NCI-H510A treated with DMSO at 0.1 percent for 48 hours (cell line): ENCODE data around the gene CAPN7.

ENCODE experiments used
- DNase-seq: peaks from one replicate; lab custom pipeline; 2025; lab: John Stamatoyannopoulos, UW

The CAPN7 gene

DNA sequence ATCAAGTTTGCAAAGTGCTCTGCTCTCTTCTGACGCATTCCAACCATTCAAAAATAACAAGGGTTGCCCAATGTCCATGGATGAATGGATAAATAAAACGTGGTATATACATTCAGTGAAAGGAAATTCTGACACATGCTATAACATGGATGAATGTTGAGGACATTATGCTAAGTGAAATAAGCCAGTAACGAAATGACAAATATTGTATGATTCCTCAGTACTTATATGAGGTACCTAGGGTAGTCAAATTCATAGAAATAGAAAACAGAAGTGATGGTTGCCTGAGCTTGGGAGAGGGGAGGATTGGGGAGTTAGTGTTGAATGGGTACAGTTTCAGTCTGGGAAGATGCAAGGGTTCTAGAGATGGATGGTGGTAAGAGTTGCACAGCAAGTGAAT is 92.5 kb downstream of the CAPN7 start:
- no peak for DNase-seq

DNA sequence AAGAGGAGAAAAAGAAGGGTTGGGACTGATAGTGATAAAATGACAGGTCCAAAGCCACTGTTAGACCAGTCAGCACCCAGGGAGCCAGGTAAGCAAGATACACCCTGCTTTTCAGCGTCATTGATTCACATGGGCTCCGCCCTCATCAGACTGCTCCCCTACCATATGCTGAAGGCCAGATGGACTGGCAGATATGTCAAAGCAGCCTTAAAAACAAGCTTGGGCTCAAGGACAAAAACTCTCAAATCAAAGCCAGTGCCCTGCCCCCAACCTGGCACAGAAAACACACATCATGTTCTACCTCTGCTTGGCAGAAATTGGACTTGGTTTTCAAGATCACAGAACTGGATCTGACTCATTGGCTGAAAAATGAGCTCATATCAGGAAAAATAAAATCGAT is 93.0 kb downstream of the CAPN7 start:
- DNase-seq, result no peak

DNA sequence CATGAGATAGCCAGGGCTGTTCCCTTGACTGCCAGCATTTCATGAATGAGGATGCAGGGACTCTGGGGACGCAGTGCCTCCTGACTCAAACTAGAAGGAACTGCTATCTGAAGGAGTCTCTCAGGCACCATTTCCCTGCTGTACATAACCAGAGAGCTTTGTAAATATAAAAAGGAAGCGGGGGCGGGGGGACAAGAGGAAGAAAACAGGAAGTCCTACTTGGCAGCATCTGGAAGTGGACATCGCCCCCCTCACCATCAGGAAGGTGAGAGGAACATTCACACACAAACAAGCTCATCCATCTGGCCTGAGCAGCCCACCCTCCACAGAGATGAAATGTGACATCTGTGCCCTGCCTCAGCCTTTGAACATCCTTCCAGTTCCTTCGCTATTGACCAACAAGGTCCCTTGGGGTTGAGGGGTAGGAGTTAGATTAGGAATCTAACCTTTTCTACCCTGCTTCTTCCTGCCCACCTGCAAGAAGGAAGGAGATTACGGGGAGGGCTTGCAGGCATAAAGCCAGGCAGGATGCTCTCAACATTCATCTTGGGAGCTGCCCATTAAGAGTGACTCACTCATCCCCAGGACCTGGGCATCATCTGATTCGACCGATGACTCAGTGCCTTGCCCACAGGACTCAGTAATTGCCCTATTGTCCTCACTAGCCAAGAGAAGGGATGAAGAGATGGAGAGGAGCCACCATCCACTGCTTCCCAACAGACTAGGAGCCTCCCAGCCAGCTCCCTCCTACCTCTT is 94.5 kb downstream of the CAPN7 start:
- DNase-seq, result no peak

DNA sequence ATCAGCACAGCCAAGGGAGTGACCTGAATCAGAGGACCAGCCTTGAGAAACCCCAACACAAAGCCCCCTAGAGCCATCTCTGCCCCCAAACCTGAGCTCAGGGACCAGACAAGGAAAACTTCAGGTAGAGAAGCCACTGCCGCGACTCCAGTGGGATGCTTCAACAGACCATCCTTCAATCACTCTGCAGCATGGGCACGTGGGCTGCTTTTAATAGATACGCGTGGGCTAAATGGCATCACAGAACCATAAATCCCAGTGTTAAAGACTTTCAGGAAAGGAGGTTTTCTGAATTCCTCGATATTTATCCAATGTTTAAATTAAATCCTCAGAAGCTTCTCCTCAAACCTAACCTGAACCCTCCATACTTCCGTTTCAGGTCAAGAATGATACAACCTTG is 95.7 kb downstream of the CAPN7 start:
- DNase-seq, result no peak
